Islet of Langerhans (tissue), 1 donor: ENCODE measurements around the gene RNF227.
"Not testable (repeated sequence)": the region's sequence is repeated elsewhere in the genome, so short reads cannot be mapped to it uniquely, and the experiment has no call there.

Experiments
- FAIRE-seq: peaks from one replicate; lab custom pipeline; 2011; peaks lifted over from hg19 to GRCh38; lab: Jason Lieb, UNC

RNF227 gene

GRCh38 chr17:7915611-7916384 is at the start of gene RNF227:
RNF227 (minus strand) TSS chr17:7916289; CDS start chr17:7916195, 94 bp downstream.
- FAIRE-seq = no peak

- no peak for FAIRE-seq
Measured at GRCh38 chr17:7961421-7961820, 45.3 kb upstream of the RNF227 start.

- FAIRE-seq = no peak
Measured at GRCh38 chr17:7959503-7960253, 43.6 kb upstream of the RNF227 start.

GRCh38 chr17:7956228-7956965 is 40.3 kb upstream of the RNF227 start:
- FAIRE-seq = no peak

GRCh38 chr17:7955414-7956227 is 39.5 kb upstream of the RNF227 start:
- FAIRE-seq = no peak

GRCh38 chr17:7953266-7953665 is 37.2 kb upstream of the RNF227 start:
- FAIRE-seq = not testable (repeated sequence)

GRCh38 chr17:7951143-7951792 is 35.2 kb upstream of the RNF227 start:
- FAIRE-seq = no peak

GRCh38 chr17:7950578-7950977 is 34.5 kb upstream of the RNF227 start:
- FAIRE-seq = no peak

GRCh38 chr17:7947651-7948050 is 31.6 kb upstream of the RNF227 start:
- no peak for FAIRE-seq

GRCh38 chr17:7946441-7946840 is 30.4 kb upstream of the RNF227 start:
- FAIRE-seq = no peak

GRCh38 chr17:7945651-7946050 is 29.6 kb upstream of the RNF227 start:
- FAIRE-seq = no peak

GRCh38 chr17:7944326-7944725 is 28.2 kb upstream of the RNF227 start:
- FAIRE-seq = no peak

- no peak for FAIRE-seq
Measured at GRCh38 chr17:7943291-7943690, 27.2 kb upstream of the RNF227 start.

GRCh38 chr17:7940743-7941142 is 24.7 kb upstream of the RNF227 start:
- FAIRE-seq = no peak

- no peak for FAIRE-seq
Measured at GRCh38 chr17:7940034-7940433, 23.9 kb upstream of the RNF227 start.

- no peak for FAIRE-seq
Measured at GRCh38 chr17:7935859-7936258, 19.8 kb upstream of the RNF227 start.

GRCh38 chr17:7932949-7933348 is 16.9 kb upstream of the RNF227 start:
- FAIRE-seq = no peak

GRCh38 chr17:7932483-7932891 is 16.4 kb upstream of the RNF227 start:
- FAIRE-seq = no peak

GRCh38 chr17:7931709-7932482 is 15.8 kb upstream of the RNF227 start, which contains the start of the genes CNTROB and TRAPPC1:
CNTROB (plus strand) TSS chr17:7932206; CDS start chr17:7933080, 874 bp downstream.
TRAPPC1 (minus strand) TSS chr17:7931946; CDS start chr17:7931829, 117 bp downstream.
- no peak for FAIRE-seq

- no peak for FAIRE-seq
Measured at GRCh38 chr17:7930841-7931631, 14.9 kb upstream of the RNF227 start.
